Mucosa of rectum (tissue), 2 donors: ENCODE measurements around the gene CACNA1I.
A peak's percentile ranks its signal among the peaks of the same experiment; 100 is the strongest.
"Not testable (repeated sequence)": the region's sequence is repeated elsewhere in the genome, so short reads cannot be mapped to it uniquely, and the experiment has no call there.

Experiments used
- H3K27ac ChIP-seq, 2 donors: one replicate each; pipeline ENCODE4 v1.7.0; 2013; ENCODE audit warnings: inconsistent platforms in 2 of 2, low read depth in 2 of 2, low read length in 2 of 2
- H3K27me3 ChIP-seq, 2 donors: one replicate each; pipeline ENCODE4 v1.7.0; 2013; ENCODE audit warnings: low read length in 2 of 2; ENCODE audit not compliant: control insufficient read depth in 2 of 2, insufficient read depth in 2 of 2
- H3K36me3 ChIP-seq, 2 donors: one replicate each; pipeline ENCODE4 v1.7.0; 2013; ENCODE audit warnings: low read length in 2 of 2; ENCODE audit not compliant: control insufficient read depth in 2 of 2, insufficient read depth in 2 of 2
- H3K4me1 ChIP-seq, 2 donors: one replicate each; pipeline ENCODE4 v1.7.0; 2013; ENCODE audit warnings: low read length in 2 of 2, mild to moderate bottlenecking in 1 of 2; ENCODE audit not compliant: control insufficient read depth in 2 of 2, insufficient read depth in 2 of 2
- H3K4me3 ChIP-seq, 2 donors: one replicate each; pipeline ENCODE4 v1.7.0; 2013; ENCODE audit warnings: low read length in 2 of 2
- H3K9ac ChIP-seq, 2 donors: one replicate each; pipeline ENCODE4 v1.7.0; 2013; ENCODE audit warnings: low read length in 2 of 2, low read depth in 1 of 2, mild to moderate bottlenecking in 1 of 2
- H3K9me3 ChIP-seq, 2 donors: one replicate each; pipeline ENCODE4 v1.7.0; 2013; ENCODE audit warnings: low read length in 2 of 2; ENCODE audit not compliant: control insufficient read depth in 2 of 2
- donor health status: healthy.
- donor health status: Normal muscosa, but diverticular disease.

The CACNA1I gene

GRCh38 chr22:39570665-39571064 lies at the start of gene CACNA1I:
Gene CACNA1I (plus strand): TSS chr22:39570753. CDS start chr22:39570753, 0 bp downstream.
- H3K27me3 ChIP-seq: no peaks in the 10 kb centered on the region
- H3K36me3 ChIP-seq: no peaks in the 10 kb centered on the region

DNA sequence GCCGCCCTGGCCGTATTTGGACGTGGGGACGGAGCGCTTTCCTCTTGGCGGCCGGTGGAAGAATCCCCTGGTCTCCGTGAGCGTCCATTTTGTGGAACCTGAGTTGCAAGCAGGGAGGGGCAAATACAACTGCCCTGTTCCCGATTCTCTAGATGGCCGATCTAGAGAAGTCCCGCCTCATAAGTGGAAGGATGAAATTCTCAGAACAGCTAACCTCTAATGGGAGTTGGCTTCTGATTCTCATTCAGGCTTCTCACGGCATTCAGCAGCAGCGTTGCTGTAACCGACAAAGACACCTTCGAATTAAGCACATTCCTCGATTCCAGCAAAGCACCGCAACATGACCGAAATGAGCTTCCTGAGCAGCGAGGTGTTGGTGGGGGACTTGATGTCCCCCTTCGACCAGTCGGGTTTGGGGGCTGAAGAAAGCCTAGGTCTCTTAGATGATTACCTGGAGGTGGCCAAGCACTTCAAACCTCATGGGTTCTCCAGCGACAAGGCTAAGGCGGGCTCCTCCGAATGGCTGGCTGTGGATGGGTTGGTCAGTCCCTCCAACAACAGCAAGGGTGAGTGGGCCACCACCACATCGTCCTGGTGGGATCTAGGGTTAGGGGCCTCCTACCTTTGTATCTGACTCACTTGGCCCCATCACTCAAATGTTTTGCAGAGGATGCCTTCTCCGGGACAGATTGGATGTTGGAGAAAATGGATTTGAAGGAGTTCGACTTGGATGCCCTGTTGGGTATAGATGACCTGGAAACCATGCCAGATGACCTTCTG lies 49.3 kb upstream of the CACNA1I start:
- Histone ChIP-seq H3K36me3 (peaks cover 29 to 37% of the 10 kb centered on the region in 2 donors), H3K27ac (peak overlapping the region; percentile 99 to 100), H3K4me1 (peaks cover 35 to 37% of the 10 kb centered on the region in 2 donors), H3K9ac (peak overlapping the region; percentile 98 to 99), H3K4me3 (peak overlapping the region; percentile 95 to 98)
- not testable (repeated sequence) for H3K9me3 ChIP-seq, H3K27me3 ChIP-seq

More at GRCh38 chr22:39570665-39571064, at the start of gene CACNA1I:
- H3K4me1 ChIP-seq: no peaks in the 10 kb centered on the region
- H3K9ac ChIP-seq: no peak within 1 kb of the TSS
- H3K4me3 ChIP-seq: no peak within 1 kb of the TSS
- H3K27ac ChIP-seq: no peak within 1 kb of the TSS
- no peaks in the 10 kb centered on the region for H3K9me3 ChIP-seq

DNA sequence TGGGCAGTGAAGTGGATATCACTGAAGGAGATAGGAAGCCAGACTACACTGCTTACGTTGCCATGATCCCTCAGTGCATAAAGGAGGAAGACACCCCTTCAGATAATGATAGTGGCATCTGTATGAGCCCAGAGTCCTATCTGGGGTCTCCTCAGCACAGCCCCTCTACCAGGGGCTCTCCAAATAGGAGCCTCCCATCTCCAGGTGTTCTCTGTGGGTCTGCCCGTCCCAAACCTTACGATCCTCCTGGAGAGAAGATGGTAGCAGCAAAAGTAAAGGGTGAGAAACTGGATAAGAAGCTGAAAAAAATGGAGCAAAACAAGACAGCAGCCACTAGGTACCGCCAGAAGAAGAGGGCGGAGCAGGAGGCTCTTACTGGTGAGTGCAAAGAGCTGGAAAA lies 48.5 kb upstream of the CACNA1I start:
- H3K9me3 ChIP-seq, H3K27me3 ChIP-seq: not testable (repeated sequence)
- peak overlapping the region; percentile 95 to 98 for H3K4me3 ChIP-seq
- H3K9ac ChIP-seq: peak overlapping the region; percentile 98 to 99
- H3K4me1 ChIP-seq: peaks cover 37 to 39% of the 10 kb centered on the region in 2 donors
- H3K36me3 ChIP-seq: peaks cover 29 to 37% of the 10 kb centered on the region in 2 donors
- H3K27ac ChIP-seq: peak overlapping the region; percentile 99 to 100

DNA sequence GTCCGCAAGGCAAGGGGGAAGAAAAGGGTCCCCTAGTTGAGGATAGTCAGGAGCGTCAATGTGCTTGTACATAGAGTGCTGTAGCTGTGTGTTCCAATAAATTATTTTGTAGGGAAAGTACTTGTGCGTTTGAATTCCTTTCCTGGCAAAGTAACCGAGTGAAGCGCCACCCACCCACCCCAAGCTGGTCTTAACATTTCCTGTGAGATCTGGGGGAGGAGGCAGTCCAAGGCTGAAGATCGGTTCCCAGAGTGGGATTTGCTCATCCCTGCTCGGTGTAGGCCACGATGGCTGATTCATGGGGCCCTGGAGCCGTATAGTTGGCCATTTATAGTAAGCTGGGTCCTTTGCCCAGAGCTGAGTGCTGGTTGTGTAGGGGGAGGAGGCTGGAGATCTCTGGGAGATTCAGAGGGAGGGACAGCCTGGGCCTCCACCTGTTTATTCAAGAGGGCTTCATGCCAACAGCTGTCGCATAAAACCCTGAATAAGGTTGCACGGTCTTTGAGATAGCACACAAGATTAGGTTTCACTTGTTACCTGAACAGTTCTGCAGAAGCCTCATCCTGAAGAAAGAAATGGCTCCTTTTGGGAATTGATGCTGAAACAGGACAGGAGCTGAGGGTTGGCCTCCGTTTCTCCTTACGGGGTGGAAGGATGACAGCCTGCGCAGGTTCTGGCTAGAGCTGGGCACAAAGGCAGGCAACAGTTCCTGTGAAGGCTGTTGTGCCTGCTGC lies 47.8 kb upstream of the CACNA1I start:
- H3K36me3 ChIP-seq: peaks cover 29 to 37% of the 10 kb centered on the region in 2 donors
- peak overlapping the region; percentile 38 to 55 for H3K9ac ChIP-seq
- H3K27ac ChIP-seq: peak overlapping the region; percentile 34 to 99
- H3K27me3 ChIP-seq: no peaks in the 10 kb centered on the region
- H3K4me3 ChIP-seq: peak overlapping the region; percentile 30 to 98
- peaks cover 42 to 46% of the 10 kb centered on the region in 2 donors for H3K4me1 ChIP-seq
- no peaks in the 10 kb centered on the region for H3K9me3 ChIP-seq

DNA sequence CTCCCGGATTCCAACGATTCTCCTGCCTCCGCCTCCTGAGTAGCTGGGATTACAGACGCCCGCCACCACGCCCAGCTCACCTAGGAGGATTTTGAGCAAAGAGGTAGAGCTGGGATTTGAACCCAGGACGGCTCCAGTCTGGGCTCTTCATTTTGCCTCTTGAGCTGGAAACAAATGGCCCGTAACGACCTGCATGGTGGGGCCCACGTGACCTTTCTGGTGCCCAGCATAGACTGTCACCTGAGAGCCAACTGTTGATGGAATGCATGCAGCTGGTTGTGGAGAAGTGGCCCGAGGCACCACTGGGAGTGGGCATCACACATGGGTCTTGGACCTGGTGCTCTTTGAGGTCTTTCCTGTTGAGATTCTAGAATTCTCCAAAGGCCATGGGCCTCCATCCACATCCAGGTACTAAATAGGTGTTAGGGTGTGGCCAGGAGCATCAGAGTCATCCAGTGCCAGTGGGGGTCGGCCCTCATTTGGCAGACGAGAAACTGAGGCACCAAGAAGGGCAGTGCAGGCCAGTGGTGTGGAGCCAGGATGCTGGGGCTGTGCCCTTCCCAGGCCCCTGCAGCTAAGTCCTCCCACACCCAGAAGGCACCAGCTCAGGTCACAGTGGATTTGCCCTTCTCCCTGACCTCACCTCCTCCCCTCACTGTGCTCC lies 46.3 kb upstream of the CACNA1I start:
- no peaks in the 10 kb centered on the region for H3K27me3 ChIP-seq
- H3K9me3 ChIP-seq: no peaks in the 10 kb centered on the region
- H3K9ac ChIP-seq: no peak overlapping the region
- peaks cover 49 to 50% of the 10 kb centered on the region in 2 donors for H3K4me1 ChIP-seq
- no peak overlapping the region for H3K4me3 ChIP-seq
- H3K36me3 ChIP-seq: peaks cover 29 to 45% of the 10 kb centered on the region in 2 donors
- H3K27ac ChIP-seq: no peak overlapping the region

GRCh38 chr22:39524753-39525657 lies 45.5 kb upstream of the CACNA1I start:
- Histone ChIP-seq H3K27me3 (no peaks in the 10 kb centered on the region), H3K4me1 (peaks cover 56% of the 10 kb centered on the region in 2 donors), H3K9me3 (no peaks in the 10 kb centered on the region), H3K4me3 (no peak overlapping the region), H3K9ac (no peak overlapping the region), H3K36me3 (peaks cover 29 to 51% of the 10 kb centered on the region in 2 donors), H3K27ac (no peak overlapping the region)

DNA sequence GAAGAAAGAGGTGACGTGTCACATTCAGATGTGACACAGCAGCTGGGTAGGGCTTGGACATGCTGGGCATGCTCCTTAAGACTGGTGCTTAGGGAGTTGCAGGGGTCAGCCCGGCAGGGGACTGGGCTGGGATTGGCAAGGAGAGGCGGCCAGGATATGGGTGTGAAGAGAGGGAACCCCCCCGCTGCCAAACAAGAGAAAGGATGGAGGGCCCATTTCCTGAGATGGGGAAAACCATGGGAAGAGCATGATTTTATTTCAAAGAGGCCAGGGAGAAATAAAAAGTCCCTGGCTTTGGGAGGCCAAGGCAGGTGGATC lies 44.9 kb upstream of the CACNA1I start:
- Histone ChIP-seq H3K9me3 (no peaks in the 10 kb centered on the region), H3K9ac (no peak overlapping the region), H3K4me3 (no peak overlapping the region), H3K36me3 (peaks cover 29 to 55% of the 10 kb centered on the region in 2 donors), H3K27ac (no peak overlapping the region), H3K27me3 (no peaks in the 10 kb centered on the region), H3K4me1 (peaks cover 56 to 58% of the 10 kb centered on the region in 2 donors)

DNA sequence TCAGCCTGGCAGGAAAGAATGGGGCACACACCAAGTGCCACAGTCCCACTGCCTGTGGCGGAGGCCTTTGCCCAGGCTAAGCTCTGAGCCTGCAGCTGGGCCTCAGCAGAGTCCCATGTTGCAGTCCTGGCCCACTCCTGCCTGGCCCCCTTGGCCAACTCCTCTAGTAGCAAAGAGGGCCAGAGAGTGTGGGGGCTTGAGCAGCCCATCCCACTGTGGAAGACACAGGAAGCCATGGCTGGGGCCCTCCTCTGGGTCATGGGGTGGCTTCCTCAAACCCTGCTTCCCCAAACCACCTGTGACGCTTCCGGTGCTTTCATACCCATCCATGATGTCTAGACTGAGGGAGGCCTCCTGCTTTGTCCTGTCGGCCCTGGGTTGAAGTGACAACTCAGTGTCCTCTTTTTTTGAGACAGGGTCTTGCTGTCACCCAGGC lies 43.8 kb upstream of the CACNA1I start:
- Histone ChIP-seq H3K9me3 (no peaks in the 10 kb centered on the region), H3K27me3 (no peaks in the 10 kb centered on the region), H3K27ac (peak overlapping the region in 1 of 2 donors; percentile 89), H3K4me1 (peaks cover 63 to 64% of the 10 kb centered on the region in 2 donors), H3K36me3 (peaks cover 24 to 51% of the 10 kb centered on the region in 2 donors), H3K9ac (no peak overlapping the region), H3K4me3 (no peak overlapping the region)

- Histone ChIP-seq H3K9ac (peak overlapping the region in 1 of 2 donors; percentile 60), H3K27me3 (no peaks in the 10 kb centered on the region), H3K36me3 (peaks cover 17 to 45% of the 10 kb centered on the region in 2 donors), H3K27ac (peak overlapping the region; percentile 81 to 89), H3K4me3 (peak overlapping the region in 1 of 2 donors; percentile 59), H3K4me1 (peaks cover 59 to 60% of the 10 kb centered on the region in 2 donors), H3K9me3 (no peaks in the 10 kb centered on the region)
Measured at GRCh38 chr22:39527481-39527961, 43.0 kb upstream of the CACNA1I start.
